Neural progenitor cell (in vitro differentiated cells): Measurements from ENCODE around the gene RGS3. TPM values are rescaled to one million over a fixed set of nuclear protein-coding genes. Genes with fewer than 3 reads are reported as not detected.

Experiments
- DNase-seq: peaks from one replicate; pipeline ENCODE4 v3.0.0-alpha.2; 2016; ENCODE audit warnings: low spot score
- H2AFZ ChIP-seq: fragments of 200-600 bp; sonication (generic); replicated peaks from 2 replicates; pipeline ENCODE4 v1.6.1; 2016; ENCODE audit warnings: antibody characterized with exemption
- H3F3A ChIP-seq: fragments of 200-600 bp; sonication (generic); 2 replicates; pipeline ENCODE4 v1.6.1; 2016; ENCODE audit warnings: antibody characterized with exemption, low read depth
- H3K27ac ChIP-seq: fragments of 200-600 bp; sonication (generic); 2 replicates; pipeline ENCODE4 v1.5.1; 2016; ENCODE audit warnings: mild to moderate bottlenecking
- H3K27me3 ChIP-seq: fragments of 200-600 bp; sonication (generic); 2 replicates; pipeline ENCODE4 v1.6.1; 2016; ENCODE audit warnings: mild to moderate bottlenecking, moderate library complexity
- H3K36me3 ChIP-seq: fragments of 200-600 bp; sonication (generic); 2 replicates; pipeline ENCODE4 v1.5.1; 2016
- H3K4me1 ChIP-seq: fragments of 200-600 bp; sonication (generic); 2 replicates; pipeline ENCODE4 v1.6.1; 2016; ENCODE audit warnings: mixed run types
- H3K4me2 ChIP-seq: fragments of 200-600 bp; sonication (generic); 2 replicates; pipeline ENCODE4 v1.6.1; 2016
- H3K4me3 ChIP-seq: fragments of 200-600 bp; sonication (generic); 2 replicates; pipeline ENCODE4 v1.5.1; 2016
- H3K79me2 ChIP-seq: fragments of 200-600 bp; sonication (generic); 2 replicates; pipeline ENCODE4 v1.6.1; 2016; ENCODE audit warnings: low read depth
- H3K9ac ChIP-seq: fragments of 200-600 bp; sonication (generic); 2 replicates; pipeline ENCODE4 v1.6.1; 2016
- H3K9me3 ChIP-seq: fragments of 200-600 bp; sonication (generic); 2 replicates; pipeline ENCODE4 v1.5.1; 2016; ENCODE audit warnings: low read depth
- H4K20me1 ChIP-seq: fragments of 200-600 bp; sonication (generic); 2 replicates; pipeline ENCODE4 v1.6.1; 2016; ENCODE audit warnings: low read depth
- H3K27ac Mint-ChIP-seq: 3 replicates; pipeline ENCODE4 v1.8.0; 2021; ENCODE audit warnings: mixed read lengths
- H3K27me3 Mint-ChIP-seq: 2 replicates; pipeline ENCODE4 v1.8.0; 2022; ENCODE audit warnings: low read depth, mild to moderate bottlenecking, inconsistent platforms, moderate library complexity, mixed read lengths; ENCODE audit not compliant: insufficient read depth
- H3K36me3 Mint-ChIP-seq: 3 replicates; pipeline ENCODE4 v1.8.0; 2021; ENCODE audit warnings: mixed read lengths
- H3K4me1 Mint-ChIP-seq: 3 replicates; pipeline ENCODE4 v1.8.0; 2021; ENCODE audit warnings: mixed read lengths
- H3K4me3 Mint-ChIP-seq: 3 replicates; pipeline ENCODE4 v1.8.0; 2021; ENCODE audit warnings: mild to moderate bottlenecking, moderate library complexity, mixed read lengths
- H3K9me3 Mint-ChIP-seq: 3 replicates; pipeline ENCODE4 v1.8.0; 2020; ENCODE audit warnings: mixed read lengths
- CTCF ChIP-seq: fragments of 200-600 bp; sonication (generic); IDR thresholded peaks from 2 replicates; pipeline ENCODE4 v1.5.1; 2017; ENCODE audit warnings: antibody characterized with exemption, mild to moderate bottlenecking
- EZH2 ChIP-seq: fragments of 200-600 bp; sonication (generic); IDR thresholded peaks from 2 replicates; pipeline ENCODE4 v1.6.1; 2017; ENCODE audit warnings: antibody characterized with exemption, mild to moderate bottlenecking, moderate library complexity
- EZH2phosphoT487 ChIP-seq: fragments of 200-600 bp; sonication (generic); IDR thresholded peaks from 2 replicates; pipeline ENCODE4 v1.6.1; 2017; ENCODE audit warnings: antibody characterized with exemption
- total RNA-seq: library from RNA; depleted of rRNA; stranded (reverse); fragments of >200 nt; gene quantifications from 2 replicates; pipeline ENCODE4 v1.2.3, GENCODE V29; 2015; ENCODE audit warnings: low replicate concordance

Gene RGS3
- total RNA-seq, 1 donor from 2014 or later: 30.3 TPM

- H3K27ac ChIP-seq: no peak overlapping the region
Observed at GRCh38 chr9:113619491-113620376, 156.2 kb downstream of the RGS3 start.

GRCh38 chr9:113620377-113621161 is 157.0 kb downstream of the RGS3 start:
- Histone ChIP-seq H3K4me3 (no peak overlapping the region), H3K79me2 (no peaks in the 10 kb centered on the region), H3K27ac (no peak overlapping the region), H3K4me1 (peaks cover 32% of the 10 kb centered on the region), H3K9ac (no peak overlapping the region), H2AFZ (peak overlapping the region; percentile 61), H3F3A (peaks cover 7% of the 10 kb centered on the region), H3K36me3 (no peaks in the 10 kb centered on the region), H3K27me3 (no peaks in the 10 kb centered on the region), H3K9me3 (no peaks in the 10 kb centered on the region), H3K4me2 (no peak overlapping the region), H4K20me1 (no peaks in the 10 kb centered on the region)
- peak; percentile 48 for DNase-seq
- TF ChIP-seq CTCF (no peak), EZH2 (no peak), EZH2phosphoT487 (no peak)
- Mint-ChIP-seq H3K9me3 (no peaks in the 10 kb centered on the region), H3K4me3 (peak overlapping the region; percentile 69), H3K27ac (peak overlapping the region; percentile 94), H3K36me3 (no peaks in the 10 kb centered on the region), H3K27me3 (peaks cover 4% of the 10 kb centered on the region), H3K4me1 (peaks cover 53% of the 10 kb centered on the region)

More at GRCh38 chr9:113619491-113620376, 156.2 kb downstream of the RGS3 start:
- H3K36me3 ChIP-seq: no peaks in the 10 kb centered on the region
- no peak overlapping the region for H3K4me3 Mint-ChIP-seq
- H3K36me3 Mint-ChIP-seq: no peaks in the 10 kb centered on the region
- peaks cover 7% of the 10 kb centered on the region for H3F3A ChIP-seq
- TF ChIP-seq EZH2: no peak
- no peak for TF ChIP-seq CTCF
- no peak for TF ChIP-seq EZH2phosphoT487
- H3K4me1 ChIP-seq: peaks cover 32% of the 10 kb centered on the region
- no peaks in the 10 kb centered on the region for H3K79me2 ChIP-seq
- no peaks in the 10 kb centered on the region for H3K9me3 Mint-ChIP-seq
- H3K27ac Mint-ChIP-seq: peak overlapping the region; percentile 94
- H3K4me1 Mint-ChIP-seq: peaks cover 61% of the 10 kb centered on the region
- no peak for DNase-seq
- no peaks in the 10 kb centered on the region for H3K27me3 ChIP-seq
- H4K20me1 ChIP-seq: no peaks in the 10 kb centered on the region
- no peaks in the 10 kb centered on the region for H3K9me3 ChIP-seq
- no peak overlapping the region for H3K4me2 ChIP-seq
- H2AFZ ChIP-seq: peak overlapping the region; percentile 61
- H3K4me3 ChIP-seq: no peak overlapping the region
- no peak overlapping the region for H3K9ac ChIP-seq
- H3K27me3 Mint-ChIP-seq: peaks cover 1% of the 10 kb centered on the region

- no peak overlapping the region for H3K27ac ChIP-seq
- no peak overlapping the region for H3K4me3 ChIP-seq
- no peak overlapping the region for H3K4me2 ChIP-seq
- H3K36me3 ChIP-seq: no peaks in the 10 kb centered on the region
- Mint-ChIP-seq H3K36me3 (no peaks in the 10 kb centered on the region), H3K4me1 (peaks cover 49% of the 10 kb centered on the region), H3K27ac (peak overlapping the region; percentile 95), H3K4me3 (peak overlapping the region; percentile 42), H3K27me3 (peaks cover 4% of the 10 kb centered on the region), H3K9me3 (no peaks in the 10 kb centered on the region)
- H3K9me3 ChIP-seq: no peaks in the 10 kb centered on the region
- H3K4me1 ChIP-seq: peaks cover 32% of the 10 kb centered on the region
- H3F3A ChIP-seq: peaks cover 7% of the 10 kb centered on the region
- no peak overlapping the region for H2AFZ ChIP-seq
- no peaks in the 10 kb centered on the region for H3K27me3 ChIP-seq
- H4K20me1 ChIP-seq: no peaks in the 10 kb centered on the region
- H3K9ac ChIP-seq: no peak overlapping the region
- DNase-seq: peak; percentile 64
- TF ChIP-seq EZH2 (no peak), CTCF (no peak), EZH2phosphoT487 (no peak)
- H3K79me2 ChIP-seq: no peaks in the 10 kb centered on the region
Observed at GRCh38 chr9:113621309-113621791, 157.8 kb downstream of the RGS3 start.
